ENCODE data around the gene PLXDC2.

PLXDC2 gene

GRCh38 chr10:19809481-19809880 lies 6.8 kb upstream of the PLXDC2 start:
- H3K27ac ChIP-seq (ENCODE audit: extremely low read depth, low read depth, low read length) = no peak overlapping the region
- no peaks in the 10 kb centered on the region for H3K4me1 ChIP-seq (ENCODE audit: control insufficient read depth, insufficient read depth, low read length)
- TF ChIP-seq ZNF777 (tag by site-specific recombination; IDR thresholded peaks at IDR 0.05; ENCODE audit: borderline replicate concordance) (no peak), ZNF677 (tag by site-specific recombination; IDR thresholded peaks at IDR 0.05) (no peak), ZNF596 (tag by site-specific recombination; IDR thresholded peaks at IDR 0.05) (no peak), ZNF37A (tag by site-specific recombination; IDR thresholded peaks at IDR 0.05) (no peak), GLIS2 (tag by site-specific recombination; IDR thresholded peaks at IDR 0.05) (no peak), ZNF449 (tag by site-specific recombination; IDR thresholded peaks at IDR 0.05) (no peak), ZNF513 (tag by site-specific recombination; IDR thresholded peaks at IDR 0.05) (no peak), PBX3 (CRISPR knock-in tag; IDR thresholded peaks at IDR 0.05) (no peak), ZNF174 (tag by site-specific recombination; IDR thresholded peaks at IDR 0.05) (no peak), ZSCAN4 (tag by site-specific recombination; IDR thresholded peaks at IDR 0.05) (no peak), ZBTB7A (tag by site-specific recombination; IDR thresholded peaks at IDR 0.05; ENCODE audit: low read depth) (no peak), ZBTB6 (tag by site-specific recombination; IDR thresholded peaks at IDR 0.05) (no peak), ZNF394 (tag by site-specific recombination; IDR thresholded peaks at IDR 0.05; ENCODE audit: borderline replicate concordance) (no peak), ZNF707 (tag by site-specific recombination; IDR thresholded peaks at IDR 0.05) (no peak)
- POLR2A ChIA-PET = no interaction called here
- no peaks in the 10 kb centered on the region for H3K36me3 ChIP-seq (ENCODE audit: control insufficient read depth in 2 of 2, insufficient read depth in 1 of 2, low read length in 2 of 2)
- CTCF ChIA-PET = interaction anchor here (0.8 kb wide), 1 partner anchor 22 kb away, joined by 3 read pairs; no protein-coding TSS in a partner anchor
- H3K4me3 ChIP-seq (ENCODE audit: low read depth, low read length) = no peak overlapping the region
- H3K9me3 ChIP-seq (ENCODE audit: control insufficient read depth, insufficient read depth, low read depth, low read length) = peaks cover 3% of the 10 kb centered on the region; the same call in 1 of the 2 replicates

- Histone ChIP-seq H3K4me3 (ENCODE audit: low read depth, low read length) (no peak overlapping the region), H3K9me3 (ENCODE audit: control insufficient read depth, insufficient read depth, low read depth, low read length) (peaks cover 3% of the 10 kb centered on the region; the same call in 1 of the 2 replicates), H3K36me3 (ENCODE audit: control insufficient read depth in 2 of 2, insufficient read depth in 1 of 2, low read length in 2 of 2) (no peaks in the 10 kb centered on the region), H3K4me1 (ENCODE audit: control insufficient read depth, insufficient read depth, low read length) (no peaks in the 10 kb centered on the region), H3K27ac (ENCODE audit: extremely low read depth, low read depth, low read length) (no peak overlapping the region)
- CTCF ChIA-PET = interaction anchor here (0.6 to 0.8 kb wide), 3 partner anchors 22 to 294 kb away, joined by 3 read pairs; no protein-coding TSS in a partner anchor
- POLR2A ChIA-PET = no interaction called here
- no peak for TF ChIP-seq KLF7 (tag by site-specific recombination; IDR thresholded peaks at IDR 0.05; ENCODE audit: borderline replicate concordance)
- no peak for TF ChIP-seq ZNF48 (tag by site-specific recombination; IDR thresholded peaks at IDR 0.05)
- no peak for TF ChIP-seq ZNF138 (tag by site-specific recombination; IDR thresholded peaks at IDR 0.05; ENCODE audit: borderline replicate concordance)
- TF ChIP-seq BCL11B (tag by site-specific recombination; IDR thresholded peaks at IDR 0.05; ENCODE audit: low read depth) = no peak
- TF ChIP-seq ZNF658 (tag by site-specific recombination; IDR thresholded peaks at IDR 0.05) = no peak
- no peak for TF ChIP-seq ZNF423 (tag by site-specific recombination; IDR thresholded peaks at IDR 0.05)
- TF ChIP-seq MEIS1 (CRISPR knock-in tag; IDR thresholded peaks at IDR 0.05; ENCODE audit: borderline replicate concordance) = no peak
- no peak for TF ChIP-seq BCL6B (tag by site-specific recombination; IDR thresholded peaks at IDR 0.05)
- TF ChIP-seq ZNF837 (tag by site-specific recombination; IDR thresholded peaks at IDR 0.05) = no peak
- TF ChIP-seq ZNF629 (tag by site-specific recombination; IDR thresholded peaks at IDR 0.05) = no peak
- TF ChIP-seq ZEB2 (tag by site-specific recombination; IDR thresholded peaks at IDR 0.05) = no peak
- no peak for TF ChIP-seq WT1 (tag by site-specific recombination; IDR thresholded peaks at IDR 0.05)
- no peak for TF ChIP-seq ZNF140 (tag by site-specific recombination; IDR thresholded peaks at IDR 0.05)
- no peak for TF ChIP-seq ZNF777 (tag by site-specific recombination; IDR thresholded peaks at IDR 0.05; ENCODE audit: borderline replicate concordance)
- TF ChIP-seq RBAK (tag by site-specific recombination; IDR thresholded peaks at IDR 0.05) = no peak
Measured at GRCh38 chr10:19811540-19811939, 4.7 kb upstream of the PLXDC2 start.
